GM18498 (cell line): ENCODE measurements around the gene MS4A12.
"Not testable (repeated sequence)": the region's sequence is repeated elsewhere in the genome, so short reads cannot be mapped to it uniquely, and the experiment has no call there.

ENCODE experiments used
- ATAC-seq: cut with Tn5 transposase; IDR thresholded peaks from one replicate; pipeline ENCODE4 v1.9.1; 2021; ENCODE audit warnings: mild to moderate bottlenecking, moderate library complexity; ENCODE audit not compliant: unreplicated experiment

The MS4A12 gene

DNA sequence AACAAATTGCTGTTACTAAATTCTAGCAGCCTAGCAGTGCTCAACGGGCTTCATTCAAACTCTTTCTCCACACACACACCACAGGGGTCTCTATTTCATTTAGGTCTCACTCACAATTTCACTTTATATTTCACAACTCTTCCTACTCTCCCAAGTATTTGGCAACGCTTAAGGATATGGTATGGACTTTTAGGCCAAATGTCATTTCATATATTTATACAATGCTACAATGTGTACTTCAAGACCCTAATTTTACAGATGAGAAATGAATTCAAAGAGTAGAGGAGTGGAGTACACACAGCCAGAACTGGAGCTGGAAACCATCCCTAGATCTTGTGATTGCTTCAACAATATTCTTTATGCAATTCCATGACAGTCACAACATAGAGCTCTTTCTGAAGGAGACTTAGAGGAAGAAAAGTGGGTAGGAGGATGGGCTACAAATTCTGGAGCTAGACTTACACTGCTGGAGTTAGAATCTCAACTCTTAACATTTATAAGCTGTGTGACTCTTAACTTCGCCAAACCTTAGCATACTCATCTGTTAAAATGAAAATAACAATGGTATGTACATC is 20.2 kb downstream of the MS4A12 start:
- ATAC-seq = no peak

DNA sequence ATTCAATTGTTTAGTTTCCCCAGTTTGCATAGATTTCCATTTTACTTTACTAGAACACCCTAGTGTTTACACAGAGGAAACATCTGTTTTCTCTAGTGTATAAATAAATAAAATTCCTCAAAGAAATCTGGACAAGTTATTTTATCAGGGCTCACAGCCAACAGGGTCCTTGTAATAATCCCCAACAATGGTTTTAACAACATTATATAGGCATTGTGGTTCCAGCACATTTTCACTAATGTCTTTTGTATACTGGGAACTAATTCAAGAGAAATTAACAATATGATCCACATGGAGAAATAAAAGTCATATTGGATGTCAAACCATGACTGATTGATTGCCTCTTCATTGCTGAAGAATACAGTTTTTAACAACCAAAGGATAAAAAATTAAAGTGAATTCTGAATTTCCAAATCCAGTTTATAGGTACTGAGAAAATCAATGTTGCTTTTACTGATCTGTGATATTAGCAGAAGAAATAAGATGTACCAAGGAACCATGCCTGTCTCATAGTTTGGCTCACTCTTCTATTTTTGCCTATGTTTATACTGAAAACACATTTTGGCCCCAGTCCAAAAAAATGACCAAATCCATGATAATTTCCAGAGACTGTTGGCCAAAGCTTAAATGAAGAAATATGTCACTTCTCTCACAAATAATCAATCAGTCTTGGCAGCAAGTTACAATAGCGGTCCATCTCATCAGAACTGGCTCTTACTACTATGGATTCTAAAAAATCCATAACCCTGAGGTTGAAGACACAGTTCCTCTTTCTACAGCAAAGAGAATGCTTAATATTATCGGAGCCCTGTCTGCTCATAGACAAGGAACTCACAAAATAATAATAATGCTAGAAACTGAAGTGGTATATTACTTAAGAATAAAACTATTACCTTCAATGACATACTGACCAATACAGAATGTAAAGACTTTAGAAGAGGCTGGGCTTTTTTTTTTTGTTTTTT is 21.2 kb downstream of the MS4A12 start:
- ATAC-seq = no peak

DNA sequence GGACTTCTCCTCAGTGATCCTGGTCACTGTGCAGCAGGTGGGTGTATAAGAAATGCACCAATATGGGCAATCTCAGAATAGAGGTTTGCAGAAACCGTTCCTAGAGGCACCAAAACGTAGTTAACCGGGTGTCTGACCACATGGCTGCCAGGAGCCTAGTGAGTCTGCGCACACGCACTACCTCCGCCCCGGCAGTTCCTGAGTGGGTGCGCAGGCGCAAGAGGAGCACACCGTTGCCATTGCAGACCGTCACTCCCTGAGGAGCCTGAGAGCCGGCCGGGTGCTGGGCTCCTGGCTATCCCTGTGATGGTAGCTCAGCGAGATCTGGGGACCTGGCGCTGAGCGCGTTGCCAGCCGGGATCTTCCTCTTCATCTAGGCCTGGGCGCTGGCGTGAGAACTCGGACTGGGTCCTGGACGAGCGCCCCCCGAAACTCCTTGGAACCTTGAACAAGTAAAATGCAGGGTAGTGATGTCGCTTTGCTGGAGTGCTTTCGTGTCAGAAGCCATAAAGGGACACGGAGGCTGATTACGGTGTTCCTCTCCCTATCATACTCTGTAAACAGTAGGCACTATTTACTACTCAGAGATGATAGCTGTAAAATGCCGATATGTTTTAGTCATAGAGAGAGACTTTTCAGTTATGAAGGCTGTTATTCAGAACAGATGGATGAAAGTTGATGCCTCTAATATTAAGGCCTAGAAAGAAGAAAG is 22.7 kb downstream of the MS4A12 start, which contains the start of gene MS4A13:
Gene MS4A13 (plus strand): TSS at position 249 of the 712 bp plus-strand sequence. CDS start 2,692 bp downstream, outside the sequence.
- ATAC-seq = no peak

DNA sequence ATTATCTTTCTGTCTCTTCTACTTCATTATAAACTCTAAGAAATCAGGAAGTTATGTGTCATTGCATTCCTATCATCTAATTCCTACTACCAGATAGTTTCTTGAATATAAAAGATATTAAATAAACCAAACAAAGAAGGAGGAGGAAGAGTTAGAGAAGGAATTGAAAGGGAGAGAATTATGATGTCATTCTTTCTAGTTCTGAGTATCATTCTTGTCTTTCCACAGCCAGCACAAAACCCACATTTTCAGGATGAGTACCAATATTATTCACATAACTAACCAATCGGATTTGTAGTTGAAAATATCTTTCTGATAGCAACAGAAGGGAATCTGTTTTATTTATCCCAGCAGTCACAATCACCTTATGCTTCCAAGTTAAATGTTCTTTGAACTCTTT is 35.9 kb downstream of the MS4A12 start:
- ATAC-seq = no peak

DNA sequence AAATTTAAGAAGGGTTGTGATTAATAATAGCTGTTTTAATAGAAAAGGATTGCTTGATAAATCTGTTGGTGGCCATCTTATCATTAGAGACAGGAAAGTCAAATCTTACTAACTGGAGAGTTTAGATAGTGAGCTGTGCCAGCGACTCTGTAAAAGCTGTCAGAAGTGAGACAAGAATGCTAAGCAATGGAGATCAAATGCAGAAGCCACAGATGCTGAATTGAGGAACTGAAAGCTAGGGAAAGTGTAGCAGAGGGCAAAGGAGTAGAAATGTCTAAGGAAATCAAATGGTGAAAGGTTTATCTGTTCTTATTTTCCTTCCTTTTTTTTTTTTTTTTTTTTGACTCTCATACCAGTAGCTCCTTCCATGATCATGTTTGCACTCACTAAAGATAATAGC is 36.4 kb downstream of the MS4A12 start:
- ATAC-seq = peak; percentile 72

DNA sequence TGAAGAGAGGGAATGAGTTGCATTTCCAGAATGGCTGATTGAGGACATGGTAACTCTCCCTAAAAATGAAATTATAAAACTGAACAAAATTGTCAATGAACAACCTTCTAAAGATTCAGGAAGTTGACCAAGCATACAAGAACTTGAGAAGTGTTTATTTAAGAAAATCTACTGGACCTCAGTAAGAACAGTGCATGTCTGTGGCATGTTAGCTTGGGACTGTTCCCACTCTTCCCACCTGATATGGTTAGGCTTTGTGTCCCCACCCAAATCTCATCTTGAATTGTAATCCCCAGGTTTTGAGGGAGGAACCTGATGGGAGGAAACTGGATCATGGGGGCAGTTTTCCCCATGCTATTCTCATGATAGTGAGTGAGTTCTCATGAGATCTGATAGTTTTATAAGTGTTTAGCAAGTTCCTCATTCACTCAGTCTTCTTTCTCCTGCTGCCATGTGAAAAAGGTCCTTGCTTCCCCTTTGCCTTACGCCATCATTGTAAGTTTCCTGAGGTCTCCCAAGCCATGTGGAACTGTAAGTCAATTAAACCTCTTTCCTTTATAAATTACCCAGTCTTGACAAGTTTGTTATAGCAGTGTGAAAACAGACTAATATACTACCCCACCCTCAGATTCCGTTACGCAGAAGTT is 38.0 kb downstream of the MS4A12 start:
- no peak for ATAC-seq

DNA sequence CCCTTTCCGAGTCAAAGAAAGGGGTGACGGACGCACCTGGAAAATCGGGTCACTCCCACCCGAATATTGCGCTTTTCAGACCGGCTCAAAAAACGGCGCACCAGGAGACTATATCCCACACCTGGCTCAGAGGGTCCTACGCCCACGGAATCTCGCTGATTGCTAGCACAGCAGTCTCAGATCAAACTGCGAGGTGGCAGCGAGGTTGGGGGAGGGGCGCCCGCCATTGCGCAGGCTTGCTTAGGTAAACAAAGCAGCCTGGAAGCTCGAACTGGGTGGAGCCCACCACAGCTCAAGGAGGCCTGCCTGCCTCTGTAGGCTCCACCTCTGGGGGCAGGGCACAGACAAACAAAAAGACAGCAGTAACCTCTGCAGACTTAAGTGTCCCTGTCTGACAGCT is 39.8 kb downstream of the MS4A12 start:
- not testable (repeated sequence) for ATAC-seq

DNA sequence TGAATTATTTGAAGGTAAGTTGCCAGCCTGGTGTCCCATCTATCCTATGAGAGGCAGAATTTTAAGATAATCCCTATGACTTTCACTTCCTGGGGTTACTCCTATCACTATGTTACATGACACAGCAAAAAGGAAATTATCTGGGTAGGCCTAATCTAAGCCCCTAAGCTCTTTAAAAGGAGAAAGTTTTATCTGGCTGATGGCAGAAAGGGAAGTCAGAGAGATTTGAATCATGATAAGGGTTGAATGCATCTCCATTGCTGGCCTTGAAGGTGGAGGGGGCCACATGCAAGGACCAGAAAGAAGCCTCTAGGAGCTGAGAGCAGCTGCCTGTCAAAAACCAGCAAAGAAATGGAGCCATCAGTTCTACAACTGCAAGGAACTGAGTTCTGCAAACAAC is 46.0 kb downstream of the MS4A12 start:
- not testable (repeated sequence) for ATAC-seq

DNA sequence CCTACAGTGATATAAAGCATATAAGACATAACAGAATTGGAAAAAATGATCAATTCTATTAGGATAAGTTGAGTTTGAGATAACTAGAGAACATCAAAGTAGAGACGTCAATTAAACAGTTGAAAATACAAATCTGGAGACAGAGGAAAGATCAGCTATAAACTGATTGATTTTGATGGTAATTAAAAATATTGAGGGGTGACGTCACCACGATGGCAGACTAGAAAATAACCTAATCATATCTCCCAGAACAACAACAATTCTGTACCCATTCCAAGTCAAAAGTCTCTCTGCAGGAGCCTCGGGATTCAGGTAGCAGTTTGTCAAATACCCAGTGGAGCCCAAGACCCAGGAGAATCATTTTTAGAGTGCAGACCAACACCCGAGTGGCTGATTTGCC is 51.5 kb downstream of the MS4A12 start:
- ATAC-seq = no peak
